Sigmoid colon (tissue), 4 donors: ENCODE measurements around the gene RAB37.

ENCODE experiments used
- CTCF ChIP-seq, 4 experiments: fragments of 450-650 bp in 3 of 4; fragments of 200-600 bp in 1 of 4; IDR thresholded peaks; one replicate each; pipeline ENCODE4 v1.5.1; 2016 to 2019; ENCODE audit warnings: antibody characterized with exemption in 4 of 4, mild to moderate bottlenecking in 3 of 4, moderate library complexity in 2 of 4
- EP300 ChIP-seq, 4 donors: sonication (generic); formaldehyde crosslinking; IDR thresholded peaks; one replicate each; pipeline ENCODE4 v1.6.1; 2017; ENCODE audit warnings: antibody characterized with exemption in 4 of 4

GRCh38 chr17:74722782-74723181, 14.3 kb upstream of the RAB37 start:
- TF ChIP-seq EP300 (IDR thresholded peaks at IDR 0.05), result no peak
- no peak for TF ChIP-seq CTCF (IDR thresholded peaks at IDR 0.05)
